GM19240 (cell line): ENCODE measurements around the gene CHI3L1.

Experiments used
- DNase-seq: peaks from one replicate; pipeline ENCODE4 v3.0.0; 2011; ENCODE audit warnings: low spot score; ENCODE audit not compliant: insufficient read length

Gene CHI3L1

GRCh38 chr1:203206129-203206687 lies 19.7 kb upstream of the CHI3L1 start:
- no peak for DNase-seq

DNA sequence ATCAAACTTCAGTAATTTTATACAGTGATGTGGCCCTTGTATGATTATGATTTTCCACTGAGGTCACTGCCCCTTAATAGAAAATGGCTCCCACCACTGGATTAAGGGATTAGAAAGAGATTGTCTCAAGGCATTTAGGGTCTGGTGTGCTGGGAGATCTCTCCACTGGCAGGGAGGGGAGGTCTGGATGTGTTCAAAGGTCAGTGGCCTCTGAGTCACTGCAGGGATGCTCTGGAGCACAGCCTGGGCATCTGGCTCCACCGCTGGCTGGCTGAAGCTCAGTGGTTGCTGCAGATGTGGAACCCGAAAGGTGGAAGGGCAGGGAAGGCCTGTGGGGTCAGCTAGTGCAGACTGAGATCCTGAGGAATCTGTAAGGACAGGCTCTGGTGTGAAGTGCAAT lies 18.3 kb upstream of the CHI3L1 start:
- DNase-seq, result no peak

- DNase-seq, result no peak
Observed at GRCh38 chr1:203202431-203203245, 16.1 kb upstream of the CHI3L1 start.

GRCh38 chr1:203201516-203202205 lies 15.2 kb upstream of the CHI3L1 start:
- no peak for DNase-seq

GRCh38 chr1:203200916-203201315 lies 14.4 kb upstream of the CHI3L1 start:
- DNase-seq, result no peak

- no peak for DNase-seq
Observed at GRCh38 chr1:203199816-203200571, 13.5 kb upstream of the CHI3L1 start.

DNA sequence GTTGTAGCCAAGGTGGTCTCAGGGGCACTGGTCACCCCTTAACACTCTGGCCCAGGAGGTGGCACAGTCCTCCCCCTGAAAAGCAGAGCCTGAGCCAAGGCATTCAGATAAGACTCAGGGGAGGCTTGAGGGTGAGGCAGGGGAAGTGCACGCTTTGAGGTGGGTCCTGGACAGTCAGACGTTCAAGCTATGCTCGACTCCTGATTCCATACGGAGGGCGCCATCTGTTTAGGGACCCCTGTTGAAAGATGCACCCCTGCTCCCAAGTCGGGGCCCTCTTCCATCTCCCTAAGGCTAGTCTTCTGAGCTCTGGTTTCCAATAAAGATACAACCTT lies 12.9 kb upstream of the CHI3L1 start:
- DNase-seq, result no peak

DNA sequence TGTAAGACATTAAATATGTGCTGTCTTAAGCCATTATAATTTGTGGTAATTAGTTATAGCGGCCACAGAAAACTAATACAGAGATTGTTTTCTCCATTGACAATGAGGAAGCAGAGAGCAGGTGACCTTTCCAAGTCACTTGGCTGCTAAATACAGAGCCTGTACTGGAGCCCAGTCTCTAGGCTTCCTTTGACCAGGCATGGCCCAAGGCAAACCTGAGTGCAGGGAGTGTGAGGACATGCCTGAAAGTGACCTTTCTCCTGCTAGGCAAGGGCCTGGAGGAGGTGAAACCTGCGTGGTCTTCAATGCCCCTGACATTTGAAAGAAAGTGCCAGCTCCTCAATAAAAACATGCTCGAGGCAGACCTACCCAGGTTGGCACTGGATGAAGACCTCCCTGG lies 12.5 kb upstream of the CHI3L1 start:
- DNase-seq, result no peak

DNA sequence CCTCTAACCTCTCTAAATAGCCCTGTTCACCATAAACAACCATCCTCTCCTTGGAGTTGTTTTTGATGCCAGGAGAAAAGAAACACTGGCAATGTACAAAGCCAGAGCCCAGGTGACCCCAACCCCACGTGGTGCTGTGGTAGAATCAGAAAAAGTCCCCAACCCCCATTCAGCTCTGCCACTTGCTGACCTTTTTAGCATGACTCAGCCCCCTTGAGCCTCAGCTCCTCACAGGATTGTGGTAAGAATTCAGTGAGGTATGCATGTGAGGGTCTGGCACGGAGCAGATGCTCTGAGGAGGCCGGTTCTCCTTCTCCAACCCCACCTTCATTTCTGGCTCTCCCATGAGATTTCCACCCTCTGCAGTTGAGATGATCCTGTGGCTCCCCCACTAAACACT lies 11.1 kb upstream of the CHI3L1 start:
- DNase-seq, result no peak

GRCh38 chr1:203196371-203196770 lies 9.9 kb upstream of the CHI3L1 start:
- DNase-seq, result no peak

GRCh38 chr1:203190949-203191348 lies 4.4 kb upstream of the CHI3L1 start:
- DNase-seq, result no peak

GRCh38 chr1:203189951-203190352 lies 3.4 kb upstream of the CHI3L1 start:
- no peak for DNase-seq

DNA sequence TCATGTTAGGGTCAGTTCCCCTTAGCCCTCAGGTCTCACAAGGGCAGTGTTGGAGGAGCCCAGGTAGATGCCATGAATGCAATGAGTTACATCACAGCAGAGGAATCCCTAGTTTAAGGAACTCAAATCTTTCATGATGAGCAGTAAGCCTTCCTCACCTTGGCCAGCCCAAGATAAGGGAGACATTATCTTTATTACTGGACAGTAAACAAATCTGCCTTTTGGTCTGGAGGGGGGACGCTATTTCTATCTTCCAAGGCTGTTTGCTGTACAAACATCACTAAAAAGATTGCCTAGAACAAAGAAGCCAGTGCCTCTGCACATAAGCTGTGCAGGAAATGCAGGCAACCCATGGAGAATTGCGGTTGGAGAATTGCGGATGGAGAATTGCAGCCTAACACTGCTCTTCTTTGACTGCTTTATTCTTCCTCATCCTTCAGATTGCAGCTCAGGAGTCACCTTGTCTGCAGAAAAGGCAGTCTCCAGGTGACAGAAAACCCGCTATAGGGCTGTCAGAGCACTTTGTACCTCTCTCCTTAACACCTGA lies 2.3 kb upstream of the CHI3L1 start:
- DNase-seq, result no peak

- no peak for DNase-seq
Observed at GRCh38 chr1:203187689-203188264, 1.3 kb upstream of the CHI3L1 start.

- DNase-seq, result no peak
Observed at GRCh38 chr1:203187304-203187685, 791 bp upstream of the CHI3L1 start.

GRCh38 chr1:203186091-203186445 lies 436 bp downstream of the CHI3L1 start:
- no peak for DNase-seq

DNA sequence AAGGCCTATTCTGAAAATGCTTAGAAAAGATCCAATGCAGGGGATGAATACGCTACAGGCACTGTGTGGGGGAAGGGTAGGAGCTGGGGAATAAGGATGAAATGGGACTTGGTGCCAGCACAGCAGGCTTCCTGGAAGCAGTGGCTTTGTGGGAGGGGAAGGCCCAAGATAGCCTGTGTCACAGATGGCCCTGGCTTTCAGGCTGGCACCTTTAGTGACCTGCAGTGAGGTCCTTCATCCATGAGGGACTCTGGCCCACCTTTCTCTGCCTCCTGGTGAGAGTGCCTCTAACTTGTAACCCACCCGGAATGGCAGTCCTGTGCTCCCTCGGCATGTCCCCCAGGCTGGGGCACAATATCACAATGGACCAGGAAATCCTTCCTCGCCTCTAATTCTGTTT lies 919 bp downstream of the CHI3L1 start:
- no peak for DNase-seq

GRCh38 chr1:203185061-203185461 lies 1.4 kb downstream of the CHI3L1 start:
- no peak for DNase-seq

GRCh38 chr1:203184467-203184866 lies 2.0 kb downstream of the CHI3L1 start:
- DNase-seq, result no peak

GRCh38 chr1:203183828-203184227 lies 2.7 kb downstream of the CHI3L1 start:
- DNase-seq, result no peak

GRCh38 chr1:203182387-203182953 lies 4.0 kb downstream of the CHI3L1 start:
- DNase-seq, result no peak
